Tibial nerve (tissue), 4 donors: Measurements from ENCODE around the gene PMP22. TPM values are rescaled to one million over a fixed set of nuclear protein-coding genes. Genes with fewer than 3 reads are reported as not detected.

ENCODE experiments used
- DNase-seq, 2 donors: peaks; one replicate each; pipeline ENCODE4 v3.0.0-alpha.2; 2019; ENCODE audit warnings: low spot score in 2 of 2
- H3K27ac ChIP-seq, 4 donors: fragments of 200-600 bp; sonication (generic) in 3 of 4; one replicate each; pipeline ENCODE4 v1.5.1; 2017 to 2019; ENCODE audit warnings: mild to moderate bottlenecking in 1 of 4
- H3K27me3 ChIP-seq, 2 donors: fragments of 200-600 bp; sonication (generic) in 1 of 2; one replicate each; pipeline versions ENCODE4 v1.5.1 to v1.6.0; 2017 to 2019
- H3K36me3 ChIP-seq, 3 donors: fragments of 200-600 bp; sonication (generic); one replicate each; pipeline ENCODE4 v1.5.1; 2018 to 2019
- H3K4me1 ChIP-seq, 4 donors: fragments of 200-600 bp; sonication (generic) in 3 of 4; one replicate each; pipeline ENCODE4 v1.5.1; 2017 to 2019
- H3K4me3 ChIP-seq, 4 donors: fragments of 200-600 bp; sonication (generic) in 3 of 4; one replicate each; pipeline ENCODE4 v1.5.1; 2017 to 2019; ENCODE audit warnings: mild to moderate bottlenecking in 1 of 4, moderate library complexity in 1 of 4
- H3K9me3 ChIP-seq, 4 donors: fragments of 200-600 bp; sonication (generic) in 3 of 4; one replicate each; pipeline ENCODE4 v1.5.1; 2017 to 2019
- CTCF ChIP-seq, 5 experiments: fragments of 200-600 bp in 3 of 5; fragments of 450-650 bp in 2 of 5; sonication (generic) in 3 of 5; IDR thresholded peaks; one replicate each; pipeline ENCODE4 v1.5.1; 2016 to 2019; ENCODE audit warnings: antibody characterized with exemption in 5 of 5, mild to moderate bottlenecking in 3 of 5, moderate library complexity in 2 of 5
- EP300 ChIP-seq, 2 donors: sonication (generic); formaldehyde crosslinking; IDR thresholded peaks; one replicate each; pipeline ENCODE4 v1.6.1; 2017; ENCODE audit warnings: antibody characterized with exemption in 2 of 2, mild to moderate bottlenecking in 1 of 2
- POLR2A ChIP-seq, 2 donors: fragments of 450-650 bp; IDR thresholded peaks; one replicate each; pipeline ENCODE4 v1.6.1; 2017; ENCODE audit warnings: antibody characterized with exemption in 2 of 2, mild to moderate bottlenecking in 2 of 2, moderate library complexity in 2 of 2
- WGBS, 2 donors: methylation state at CpG; one replicate each; pipeline ENCODE4 v1.1.5; 2018; 5-methylcytosine and 5-hydroxymethylcytosine counted together
- small RNA-seq: library from RNA; depleted of rRNA; stranded (forward); fragments of <200 nt; gene quantifications from one replicate; pipeline ENCODE3, GENCODE V24; 2016
- total RNA-seq, 4 donors: library from RNA; depleted of rRNA; stranded (reverse); fragments of >200 nt; gene quantifications; one replicate each; pipeline ENCODE4 v1.1.0, GENCODE V29; 2016

PMP22 gene
- total RNA-seq, 4 donors from 2014 or later = 784 to 3,019 (median 2,270) TPM

- TF ChIP-seq EP300 (IDR thresholded peaks at IDR 0.05) (peak; percentile 51 to 91), POLR2A (IDR thresholded peaks at IDR 0.05) (no peak)
- Histone ChIP-seq H3K4me1 (peaks cover 0 to 12% (median 3%) of the 10 kb centered on the region in 4 donors), H3K27me3 (no peaks in the 10 kb centered on the region), H3K4me3 (no peak overlapping the region), H3K36me3 (no peaks in the 10 kb centered on the region), H3K9me3 (no peaks in the 10 kb centered on the region), H3K27ac (no peak overlapping the region)
- 16 to 24% methylated on average over 4 of the region's 4 CpGs for WGBS, 2 donors
- peak in 1 of 2 donors; percentile 58 for DNase-seq
These were observed 79.5 kb downstream of the PMP22 start for GRCh38 chr17:15185625-15185991.

- no peak overlapping the region for H3K4me3 ChIP-seq
- TF ChIP-seq EP300 (IDR thresholded peaks at IDR 0.05) = no peak
- no peak for TF ChIP-seq CTCF (IDR thresholded peaks at IDR 0.05)
- no peak for TF ChIP-seq POLR2A (IDR thresholded peaks at IDR 0.05)
- no peaks in the 10 kb centered on the region for H3K27me3 ChIP-seq
- peaks cover 0 to 12% (median 3%) of the 10 kb centered on the region in 4 donors for H3K4me1 ChIP-seq
- WGBS, 2 donors = 87 to 88% methylated on average over 5 of the region's 5 CpGs
- no peak for DNase-seq
- H3K9me3 ChIP-seq = no peaks in the 10 kb centered on the region
- no peaks in the 10 kb centered on the region for H3K36me3 ChIP-seq
- no peak overlapping the region for H3K27ac ChIP-seq
These were observed 80.1 kb downstream of the PMP22 start for GRCh38 chr17:15184872-15185624.

GRCh38 chr17:15181816-15182215 is 83.3 kb downstream of the PMP22 start:
- 78 to 88% methylated on average over 6 of the region's 6 CpGs for WGBS, 2 donors
- TF ChIP-seq CTCF (IDR thresholded peaks at IDR 0.05) (no peak), POLR2A (IDR thresholded peaks at IDR 0.05) (no peak), EP300 (IDR thresholded peaks at IDR 0.05) (no peak)

GRCh38 chr17:15181333-15181732 is 83.8 kb downstream of the PMP22 start:
- no peak overlapping the region for H3K4me3 ChIP-seq
- H3K4me1 ChIP-seq = peaks cover 0 to 9% (median 3%) of the 10 kb centered on the region in 4 donors
- DNase-seq = no peak
- 50 to 55% methylated on average over 8 of the region's 8 CpGs for WGBS, 2 donors
- TF ChIP-seq EP300 (IDR thresholded peaks at IDR 0.05) = peak; percentile 33 to 43
- no peak for TF ChIP-seq CTCF (IDR thresholded peaks at IDR 0.05)
- H3K9me3 ChIP-seq = no peaks in the 10 kb centered on the region
- no peaks in the 10 kb centered on the region for H3K27me3 ChIP-seq
- H3K36me3 ChIP-seq = no peaks in the 10 kb centered on the region
- peak overlapping the region in 2 of 4 donors; percentile 55 to 72 for H3K27ac ChIP-seq

More at GRCh38 chr17:15181816-15182215, 83.3 kb downstream of the PMP22 start:
- H3K4me3 ChIP-seq = no peak overlapping the region
- H3K27me3 ChIP-seq = no peaks in the 10 kb centered on the region
- no peaks in the 10 kb centered on the region for H3K36me3 ChIP-seq
- H3K4me1 ChIP-seq = peaks cover 0 to 12% (median 3%) of the 10 kb centered on the region in 4 donors
- peak overlapping the region in 2 of 4 donors; percentile 24 to 72 for H3K27ac ChIP-seq
- DNase-seq = no peak
- no peaks in the 10 kb centered on the region for H3K9me3 ChIP-seq

GRCh38 chr17:15180121-15180561 is 85.0 kb downstream of the PMP22 start:
- Histone ChIP-seq H3K4me1 (no peaks in the 10 kb centered on the region), H3K36me3 (no peaks in the 10 kb centered on the region), H3K27me3 (no peaks in the 10 kb centered on the region), H3K27ac (no peak overlapping the region), H3K4me3 (no peak overlapping the region), H3K9me3 (no peaks in the 10 kb centered on the region)
- TF ChIP-seq POLR2A (IDR thresholded peaks at IDR 0.05) (no peak), EP300 (IDR thresholded peaks at IDR 0.05) (no peak), CTCF (IDR thresholded peaks at IDR 0.05) (no peak)
- DNase-seq = no peak
- 49 to 57% methylated on average over 8 of the region's 8 CpGs for WGBS, 2 donors

Small RNAs within 50 kb of the gene (small RNA-seq; reads per million reads assigned to genes)
- gene MIR4731 = 0.47 reads per million
- gene RNU6-799P = not detected

Other genes with a start within 250 kb of the PMP22 start
- 1 to 10 TPM in 2 of 4 donors, under 1 TPM in 2; 0.20 to 3.7 (median 1.0) TPM for gene TEKT3, start 76.3 kb upstream of the PMP22 start, total RNA-seq
- 10 to 100 TPM in 3 of 4 donors, 1 to 10 TPM in 1; 2.1 to 18.9 (median 12.4) TPM for gene CDRT4, start 202.3 kb upstream of the PMP22 start, total RNA-seq